OCI-M2 (cell line): ENCODE results near the gene TAS2R19.
"Not testable (repeated sequence)": the region's sequence is repeated elsewhere in the genome, so short reads cannot be mapped to it uniquely, and the experiment has no call there.

ENCODE experiments used
- DNase-seq: peaks from one replicate; lab custom pipeline; 2025; ENCODE audit not compliant: unreplicated experiment; lab: John Stamatoyannopoulos, UW

Gene TAS2R19

GRCh38 chr12:11022520-11022919 lies at the start of gene TAS2R19:
Gene TAS2R19 (minus strand): TSS chr12:11022620. CDS start chr12:11022571, 49 bp downstream.
- no peak for DNase-seq

- DNase-seq, result no peak
These were observed 49.0 kb upstream of the TAS2R19 start for GRCh38 chr12:11071414-11071813.

- DNase-seq, result no peak
These were observed 48.6 kb upstream of the TAS2R19 start for GRCh38 chr12:11070999-11071398.

GRCh38 chr12:11069854-11070365 lies 47.5 kb upstream of the TAS2R19 start:
- DNase-seq, result no peak

GRCh38 chr12:11067514-11067913 lies 45.1 kb upstream of the TAS2R19 start:
- no peak for DNase-seq

GRCh38 chr12:11062194-11062593 lies 39.8 kb upstream of the TAS2R19 start, which contains the start of gene TAS2R46:
Gene TAS2R46 (minus strand): TSS chr12:11062294. CDS start chr12:11062294, 0 bp downstream.
- DNase-seq, result not testable (repeated sequence)

- DNase-seq, result no peak
These were observed 37.4 kb upstream of the TAS2R19 start for GRCh38 chr12:11059784-11060183.

- no peak for DNase-seq
These were observed 36.6 kb upstream of the TAS2R19 start for GRCh38 chr12:11059041-11059440.

GRCh38 chr12:11055306-11055705 lies 32.9 kb upstream of the TAS2R19 start:
- no peak for DNase-seq

GRCh38 chr12:11049806-11050531 lies 27.5 kb upstream of the TAS2R19 start:
- DNase-seq, result not testable (repeated sequence)

- DNase-seq, result not testable (repeated sequence)
These were observed 18.9 kb upstream of the TAS2R19 start for GRCh38 chr12:11041366-11041765.

- DNase-seq, result no peak
These were observed 17.7 kb upstream of the TAS2R19 start for GRCh38 chr12:11040162-11040561.

GRCh38 chr12:11039171-11039570 lies 16.8 kb upstream of the TAS2R19 start:
- DNase-seq, result no peak

- not testable (repeated sequence) for DNase-seq
These were observed 11.5 kb upstream of the TAS2R19 start for GRCh38 chr12:11033959-11034358.

- DNase-seq, result no peak
These were observed 8.9 kb upstream of the TAS2R19 start, which contains the start of gene TAS2R31 for GRCh38 chr12:11031307-11031706. Gene TAS2R31 (minus strand): TSS chr12:11031407. CDS start chr12:11031335, 72 bp downstream.

- DNase-seq, result no peak
These were observed 3.7 kb upstream of the TAS2R19 start for GRCh38 chr12:11026118-11026517.

- no peak for DNase-seq
These were observed 967 bp upstream of the TAS2R19 start for GRCh38 chr12:11023387-11023786.

- DNase-seq, result no peak
These were observed 5.5 kb downstream of the TAS2R19 start for GRCh38 chr12:11016937-11017336.

- no peak for DNase-seq
These were observed 6.5 kb downstream of the TAS2R19 start for GRCh38 chr12:11015775-11016430.

GRCh38 chr12:11014234-11014633 lies 8.2 kb downstream of the TAS2R19 start:
- no peak for DNase-seq

- DNase-seq, result no peak
These were observed 14.8 kb downstream of the TAS2R19 start for GRCh38 chr12:11007608-11008007.

- no peak for DNase-seq
These were observed 24.2 kb downstream of the TAS2R19 start, which contains the start of gene TAS2R20 for GRCh38 chr12:10998204-10998603. Gene TAS2R20 (minus strand): TSS chr12:10998304. CDS start chr12:10997875, 429 bp downstream.
